ENCODE results near the gene CGB1. TPM values are rescaled to one million over a fixed set of nuclear protein-coding genes. Genes with fewer than 3 reads are reported as not detected.

CGB1 gene
- total and polyA plus RNA-seq, 4 donors: not detected

GRCh38 chr19:48992581-48993174 lies 44.0 kb downstream of the CGB1 start:
- peak overlapping the region; percentile 89 to 99 for H3K27ac ChIP-seq (ENCODE audit: low read depth in 1 of 2, low read length in 2 of 2)
- no peak for DNase-seq (ENCODE audit: low spot score)
- no peaks in the 10 kb centered on the region for H3K9me3 ChIP-seq (ENCODE audit: control insufficient read depth in 4 of 4, low read length in 3 of 4)
- H3K9ac ChIP-seq (ENCODE audit: low read depth in 1 of 2, low read length in 2 of 2): peak overlapping the region; percentile 60 to 98
- H3K4me3 ChIP-seq (ENCODE audit: low read depth in 1 of 3, low read length in 3 of 3): peak overlapping the region; percentile 58 to 96 (median 71)
- TF ChIP-seq CTCF (IDR thresholded peaks at IDR 0.05; ENCODE audit: low read depth, low read length, missing input control) (no peak), RAD21 (IDR thresholded peaks at IDR 0.05) (no peak), GABPA (IDR thresholded peaks at IDR 0.05 in 1 of 2, conservative IDR thresholded peaks at IDR 0.05 in 1 of 2) (no peak), HNF4G (IDR thresholded peaks at IDR 0.05) (no peak), NR2F2 (IDR thresholded peaks at IDR 0.05) (no peak), ZBTB33 (IDR thresholded peaks at IDR 0.05) (no peak), MAX (IDR thresholded peaks at IDR 0.05) (no peak), TAF1 (conservative IDR thresholded peaks at IDR 0.05) (no peak), EGR1 (IDR thresholded peaks at IDR 0.05; ENCODE audit: low read depth in 2 of 2) (no peak), ATF3 (IDR thresholded peaks at IDR 0.05) (no peak), SP1 (IDR thresholded peaks at IDR 0.05) (no peak), YY1 (IDR thresholded peaks at IDR 0.05) (no peak), FOXA2 (IDR thresholded peaks at IDR 0.05) (no peak), JUND (IDR thresholded peaks at IDR 0.05) (no peak), HNF4A (conservative IDR thresholded peaks at IDR 0.05) (no peak), RXRA (IDR thresholded peaks at IDR 0.05) (no peak), FOXA1 (IDR thresholded peaks at IDR 0.05) (no peak)
- TF ChIP-seq, protein P1, sequence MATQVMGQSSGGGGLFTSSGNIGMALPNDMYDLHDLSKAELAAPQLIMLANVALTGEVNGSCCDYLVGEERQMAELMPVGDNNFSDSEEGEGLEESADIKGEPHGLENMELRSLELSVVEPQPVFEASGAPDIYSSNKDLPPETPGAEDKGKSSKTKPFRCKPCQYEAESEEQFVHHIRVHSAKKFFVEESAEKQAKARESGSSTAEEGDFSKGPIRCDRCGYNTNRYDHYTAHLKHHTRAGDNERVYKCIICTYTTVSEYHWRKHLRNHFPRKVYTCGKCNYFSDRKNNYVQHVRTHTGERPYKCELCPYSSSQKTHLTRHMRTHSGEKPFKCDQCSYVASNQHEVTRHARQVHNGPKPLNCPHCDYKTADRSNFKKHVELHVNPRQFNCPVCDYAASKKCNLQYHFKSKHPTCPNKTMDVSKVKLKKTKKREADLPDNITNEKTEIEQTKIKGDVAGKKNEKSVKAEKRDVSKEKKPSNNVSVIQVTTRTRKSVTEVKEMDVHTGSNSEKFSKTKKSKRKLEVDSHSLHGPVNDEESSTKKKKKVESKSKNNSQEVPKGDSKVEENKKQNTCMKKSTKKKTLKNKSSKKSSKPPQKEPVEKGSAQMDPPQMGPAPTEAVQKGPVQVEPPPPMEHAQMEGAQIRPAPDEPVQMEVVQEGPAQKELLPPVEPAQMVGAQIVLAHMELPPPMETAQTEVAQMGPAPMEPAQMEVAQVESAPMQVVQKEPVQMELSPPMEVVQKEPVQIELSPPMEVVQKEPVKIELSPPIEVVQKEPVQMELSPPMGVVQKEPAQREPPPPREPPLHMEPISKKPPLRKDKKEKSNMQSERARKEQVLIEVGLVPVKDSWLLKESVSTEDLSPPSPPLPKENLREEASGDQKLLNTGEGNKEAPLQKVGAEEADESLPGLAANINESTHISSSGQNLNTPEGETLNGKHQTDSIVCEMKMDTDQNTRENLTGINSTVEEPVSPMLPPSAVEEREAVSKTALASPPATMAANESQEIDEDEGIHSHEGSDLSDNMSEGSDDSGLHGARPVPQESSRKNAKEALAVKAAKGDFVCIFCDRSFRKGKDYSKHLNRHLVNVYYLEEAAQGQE (IDR thresholded peaks at IDR 0.05): no peak
- WGBS: under 1% methylated on average over 20 of the region's 20 CpGs
- H3K36me3 ChIP-seq (ENCODE audit: control insufficient read depth in 4 of 4, insufficient read depth in 3 of 4, low read depth in 1 of 4, low read length in 3 of 4): peaks cover 2 to 8% (median 4%) of the 10 kb centered on the region in 4 donors
- H3K27me3 ChIP-seq (ENCODE audit: control insufficient read depth in 4 of 4, insufficient read depth in 4 of 4, low read length in 3 of 4): no peaks in the 10 kb centered on the region
- H3K4me1 ChIP-seq (ENCODE audit: control insufficient read depth in 4 of 4, insufficient read depth in 4 of 4, low read length in 3 of 4): peaks cover 12 to 28% (median 17%) of the 10 kb centered on the region in 4 donors
